Measurements from ENCODE around the gene CLTB. TPM values are rescaled to one million over a fixed set of nuclear protein-coding genes. Genes with fewer than 3 reads are reported as not detected.

CLTB gene
- total RNA-seq, 1 experiment from 2014 or later = 58.6 TPM

DNA sequence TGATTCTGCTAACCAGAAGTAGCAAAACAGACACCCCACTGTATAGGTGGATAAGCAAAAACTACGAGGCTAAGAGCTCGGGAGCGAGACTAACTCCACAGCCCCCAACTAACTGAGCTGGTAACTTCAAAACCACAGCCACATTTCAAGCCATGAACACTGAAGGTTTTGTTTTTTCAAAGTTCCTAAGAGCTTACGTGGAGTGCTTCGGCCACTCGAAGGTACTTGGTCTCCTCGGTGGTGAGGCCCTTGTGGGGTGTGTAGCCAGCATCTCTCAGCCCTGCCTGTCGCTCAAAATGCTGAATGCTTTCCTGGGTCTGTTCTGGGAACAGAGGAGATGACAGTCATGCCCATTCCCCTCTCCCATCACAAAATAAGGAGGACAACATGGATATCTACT lies 65.9 kb downstream of the CLTB start:
- CTCF ChIA-PET = no interaction called here
- POLR2A ChIA-PET = no interaction called here
- Histone ChIP-seq H3K9me2 (ENCODE audit: insufficient read depth) (no peaks in the 10 kb centered on the region), H3K27ac (ENCODE audit: low read depth, low read length) (no peak overlapping the region), H3K9me3 (ENCODE audit: control insufficient read depth in 1 of 2, insufficient read depth in 1 of 2, low read depth in 1 of 2, low read length in 2 of 2) (no peaks in the 10 kb centered on the region), H3K36me3 (ENCODE audit: control insufficient read depth in 1 of 2, insufficient read depth in 2 of 2, low read length in 2 of 2) (peaks cover 54 to 66% of the 10 kb centered on the region in 2 experiments), H3K4me3 (replicated peaks in 1 of 2; ENCODE audit: low read depth in 1 of 2, low read length in 2 of 2) (no peak overlapping the region), H2AFZ (ENCODE audit: low read depth, low read length, poor library complexity, severe bottlenecking) (no peak overlapping the region), H4K20me1 (ENCODE audit: insufficient read depth) (no peaks in the 10 kb centered on the region), H3K27me3 (ENCODE audit: insufficient read depth, low read length) (no peaks in the 10 kb centered on the region), H3K9ac (ENCODE audit: low read length) (no peak overlapping the region), H3K79me2 (ENCODE audit: insufficient read depth, low read length) (peaks cover 50% of the 10 kb centered on the region; the same call in 1 of the 2 replicates), H3K4me1 (ENCODE audit: control insufficient read depth in 1 of 2, insufficient read depth in 2 of 2, low read length in 2 of 2) (no peaks in the 10 kb centered on the region), H3K4me2 (ENCODE audit: low read length) (no peak overlapping the region)
- intact Hi-C loops (cut with micrococcal nuclease) = no loop called here
- BruUV-seq (replicated peaks) = no TSS peak
- TF ChIP-seq FOSL1 (IDR thresholded peaks at IDR 0.05; ENCODE audit: low read depth) (no peak), YY1 (IDR thresholded peaks at IDR 0.05; ENCODE audit: extremely low read depth, insufficient replicate concordance, low read depth, low read length) (no peak), EZH2 (IDR thresholded peaks at IDR 0.05) (no peak), ELF1 (IDR thresholded peaks at IDR 0.05; ENCODE audit: borderline replicate concordance, low read depth) (no peak), CBX3 (IDR thresholded peaks at IDR 0.05; ENCODE audit: low read depth) (no peak), RAD21 (IDR thresholded peaks at IDR 0.05; ENCODE audit: low read depth) (no peak), POLR2AphosphoS5 (IDR thresholded peaks at IDR 0.05; ENCODE audit: low read depth, low read length) (no peak), CEBPB (IDR thresholded peaks at IDR 0.05; ENCODE audit: low read depth) (no peak), SIN3A (IDR thresholded peaks at IDR 0.05; ENCODE audit: low read depth) (no peak), ZNF274 (IDR thresholded peaks at IDR 0.05; ENCODE audit: low read depth, low read length) (no peak)
- TF ChIP-seq, protein P1, sequence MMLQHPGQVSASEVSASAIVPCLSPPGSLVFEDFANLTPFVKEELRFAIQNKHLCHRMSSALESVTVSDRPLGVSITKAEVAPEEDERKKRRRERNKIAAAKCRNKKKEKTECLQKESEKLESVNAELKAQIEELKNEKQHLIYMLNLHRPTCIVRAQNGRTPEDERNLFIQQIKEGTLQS (IDR thresholded peaks at IDR 0.05) = no peak
- TF ChIP-seq, protein P2, sequence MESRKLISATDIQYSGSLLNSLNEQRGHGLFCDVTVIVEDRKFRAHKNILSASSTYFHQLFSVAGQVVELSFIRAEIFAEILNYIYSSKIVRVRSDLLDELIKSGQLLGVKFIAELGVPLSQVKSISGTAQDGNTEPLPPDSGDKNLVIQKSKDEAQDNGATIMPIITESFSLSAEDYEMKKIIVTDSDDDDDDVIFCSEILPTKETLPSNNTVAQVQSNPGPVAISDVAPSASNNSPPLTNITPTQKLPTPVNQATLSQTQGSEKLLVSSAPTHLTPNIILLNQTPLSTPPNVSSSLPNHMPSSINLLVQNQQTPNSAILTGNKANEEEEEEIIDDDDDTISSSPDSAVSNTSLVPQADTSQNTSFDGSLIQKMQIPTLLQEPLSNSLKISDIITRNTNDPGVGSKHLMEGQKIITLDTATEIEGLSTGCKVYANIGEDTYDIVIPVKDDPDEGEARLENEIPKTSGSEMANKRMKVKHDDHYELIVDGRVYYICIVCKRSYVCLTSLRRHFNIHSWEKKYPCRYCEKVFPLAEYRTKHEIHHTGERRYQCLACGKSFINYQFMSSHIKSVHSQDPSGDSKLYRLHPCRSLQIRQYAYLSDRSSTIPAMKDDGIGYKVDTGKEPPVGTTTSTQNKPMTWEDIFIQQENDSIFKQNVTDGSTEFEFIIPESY (IDR thresholded peaks at IDR 0.05; ENCODE audit: extremely low read depth, insufficient replicate concordance, low read length) = no peak
- TF ChIP-seq, protein P3, sequence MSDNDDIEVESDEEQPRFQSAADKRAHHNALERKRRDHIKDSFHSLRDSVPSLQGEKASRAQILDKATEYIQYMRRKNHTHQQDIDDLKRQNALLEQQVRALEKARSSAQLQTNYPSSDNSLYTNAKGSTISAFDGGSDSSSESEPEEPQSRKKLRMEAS (IDR thresholded peaks at IDR 0.05) = no peak
- TF ChIP-seq, protein P4, sequence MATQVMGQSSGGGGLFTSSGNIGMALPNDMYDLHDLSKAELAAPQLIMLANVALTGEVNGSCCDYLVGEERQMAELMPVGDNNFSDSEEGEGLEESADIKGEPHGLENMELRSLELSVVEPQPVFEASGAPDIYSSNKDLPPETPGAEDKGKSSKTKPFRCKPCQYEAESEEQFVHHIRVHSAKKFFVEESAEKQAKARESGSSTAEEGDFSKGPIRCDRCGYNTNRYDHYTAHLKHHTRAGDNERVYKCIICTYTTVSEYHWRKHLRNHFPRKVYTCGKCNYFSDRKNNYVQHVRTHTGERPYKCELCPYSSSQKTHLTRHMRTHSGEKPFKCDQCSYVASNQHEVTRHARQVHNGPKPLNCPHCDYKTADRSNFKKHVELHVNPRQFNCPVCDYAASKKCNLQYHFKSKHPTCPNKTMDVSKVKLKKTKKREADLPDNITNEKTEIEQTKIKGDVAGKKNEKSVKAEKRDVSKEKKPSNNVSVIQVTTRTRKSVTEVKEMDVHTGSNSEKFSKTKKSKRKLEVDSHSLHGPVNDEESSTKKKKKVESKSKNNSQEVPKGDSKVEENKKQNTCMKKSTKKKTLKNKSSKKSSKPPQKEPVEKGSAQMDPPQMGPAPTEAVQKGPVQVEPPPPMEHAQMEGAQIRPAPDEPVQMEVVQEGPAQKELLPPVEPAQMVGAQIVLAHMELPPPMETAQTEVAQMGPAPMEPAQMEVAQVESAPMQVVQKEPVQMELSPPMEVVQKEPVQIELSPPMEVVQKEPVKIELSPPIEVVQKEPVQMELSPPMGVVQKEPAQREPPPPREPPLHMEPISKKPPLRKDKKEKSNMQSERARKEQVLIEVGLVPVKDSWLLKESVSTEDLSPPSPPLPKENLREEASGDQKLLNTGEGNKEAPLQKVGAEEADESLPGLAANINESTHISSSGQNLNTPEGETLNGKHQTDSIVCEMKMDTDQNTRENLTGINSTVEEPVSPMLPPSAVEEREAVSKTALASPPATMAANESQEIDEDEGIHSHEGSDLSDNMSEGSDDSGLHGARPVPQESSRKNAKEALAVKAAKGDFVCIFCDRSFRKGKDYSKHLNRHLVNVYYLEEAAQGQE (IDR thresholded peaks at IDR 0.05; ENCODE audit: low read depth) = no peak
- TF ChIP-seq, protein P5, sequence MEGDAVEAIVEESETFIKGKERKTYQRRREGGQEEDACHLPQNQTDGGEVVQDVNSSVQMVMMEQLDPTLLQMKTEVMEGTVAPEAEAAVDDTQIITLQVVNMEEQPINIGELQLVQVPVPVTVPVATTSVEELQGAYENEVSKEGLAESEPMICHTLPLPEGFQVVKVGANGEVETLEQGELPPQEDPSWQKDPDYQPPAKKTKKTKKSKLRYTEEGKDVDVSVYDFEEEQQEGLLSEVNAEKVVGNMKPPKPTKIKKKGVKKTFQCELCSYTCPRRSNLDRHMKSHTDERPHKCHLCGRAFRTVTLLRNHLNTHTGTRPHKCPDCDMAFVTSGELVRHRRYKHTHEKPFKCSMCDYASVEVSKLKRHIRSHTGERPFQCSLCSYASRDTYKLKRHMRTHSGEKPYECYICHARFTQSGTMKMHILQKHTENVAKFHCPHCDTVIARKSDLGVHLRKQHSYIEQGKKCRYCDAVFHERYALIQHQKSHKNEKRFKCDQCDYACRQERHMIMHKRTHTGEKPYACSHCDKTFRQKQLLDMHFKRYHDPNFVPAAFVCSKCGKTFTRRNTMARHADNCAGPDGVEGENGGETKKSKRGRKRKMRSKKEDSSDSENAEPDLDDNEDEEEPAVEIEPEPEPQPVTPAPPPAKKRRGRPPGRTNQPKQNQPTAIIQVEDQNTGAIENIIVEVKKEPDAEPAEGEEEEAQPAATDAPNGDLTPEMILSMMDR (IDR thresholded peaks at IDR 0.05 in 2 of 3, conservative IDR thresholded peaks at IDR 0.05 in 1 of 3; ENCODE audit: borderline replicate concordance in 1 of 3, insufficient read depth in 1 of 3, low read depth in 2 of 3, low read length in 2 of 3) = no peak
- DNase-seq (ENCODE audit: low read depth, low spot score) = no peak
- RAD21 ChIA-PET (ENCODE audit: low non-redundant PET in 1 of 2, low total read pairs in 2 of 2, uncharacterized antibody in 2 of 2, unreplicated experiment in 2 of 2) = no interaction called here
- ATAC-seq = no peak
